ENCODE data around the gene TTC23. TPM values are rescaled to one million over a fixed set of nuclear protein-coding genes. Genes with fewer than 3 reads are reported as not detected.
A peak's percentile ranks its signal among the peaks of the same experiment; 100 is the strongest.

The TTC23 gene
- total RNA-seq, 1 experiment from 2014 or later, result 43.1 TPM

GRCh38 chr15:99137111-99137546, 112.3 kb downstream of the TTC23 start:
- Histone ChIP-seq H3K9me3 (replicated peaks) (no peaks in the 10 kb centered on the region), H3K27ac (no peak overlapping the region), H3K4me3 (no peak overlapping the region), H3K27me3 (no peaks in the 10 kb centered on the region), H3K4me1 (peaks cover 10% of the 10 kb centered on the region; the same call in 1 of the 2 replicates), H3K36me3 (peaks cover 21% of the 10 kb centered on the region)
- DNase-seq, result no peak

GRCh38 chr15:99135194-99135593, 114.2 kb downstream of the TTC23 start:
- Histone ChIP-seq H3K36me3 (peaks cover 37% of the 10 kb centered on the region), H3K27me3 (no peaks in the 10 kb centered on the region), H3K4me3 (no peak overlapping the region), H3K4me1 (peaks cover 10% of the 10 kb centered on the region; the same call in 1 of the 2 replicates), H3K9me3 (replicated peaks) (no peaks in the 10 kb centered on the region), H3K27ac (no peak overlapping the region)
- DNase-seq, result no peak

GRCh38 chr15:99134317-99134821, 115.0 kb downstream of the TTC23 start:
- no peaks in the 10 kb centered on the region for H3K9me3 ChIP-seq (replicated peaks)
- peaks cover 10% of the 10 kb centered on the region; the same call in 1 of the 2 replicates for H3K4me1 ChIP-seq
- DNase-seq, result no peak
- no peak overlapping the region for H3K27ac ChIP-seq
- H3K4me3 ChIP-seq, result no peak overlapping the region
- H3K36me3 ChIP-seq, result peaks cover 45% of the 10 kb centered on the region
- no peaks in the 10 kb centered on the region for H3K27me3 ChIP-seq

- Histone ChIP-seq H3K9me3 (replicated peaks) (no peaks in the 10 kb centered on the region), H3K36me3 (peaks cover 60% of the 10 kb centered on the region), H3K27ac (no peak overlapping the region), H3K27me3 (no peaks in the 10 kb centered on the region), H3K4me1 (peaks cover 10% of the 10 kb centered on the region; the same call in 1 of the 2 replicates), H3K4me3 (no peak overlapping the region)
- DNase-seq, result no peak
These were observed 116.6 kb downstream of the TTC23 start for GRCh38 chr15:99132634-99133287.

- DNase-seq, result no peak
- no peaks in the 10 kb centered on the region for H3K27me3 ChIP-seq
- no peaks in the 10 kb centered on the region for H3K9me3 ChIP-seq (replicated peaks)
- no peak overlapping the region for H3K27ac ChIP-seq
- H3K36me3 ChIP-seq, result peaks cover 60% of the 10 kb centered on the region
- H3K4me3 ChIP-seq, result no peak overlapping the region
- H3K4me1 ChIP-seq, result peaks cover 10% of the 10 kb centered on the region; the same call in 1 of the 2 replicates
These were observed 117.3 kb downstream of the TTC23 start for GRCh38 chr15:99132122-99132521.

GRCh38 chr15:99131441-99132023, 117.8 kb downstream of the TTC23 start:
- peaks cover 10% of the 10 kb centered on the region; the same call in 1 of the 2 replicates for H3K4me1 ChIP-seq
- peaks cover 56% of the 10 kb centered on the region for H3K36me3 ChIP-seq
- no peaks in the 10 kb centered on the region for H3K27me3 ChIP-seq
- H3K27ac ChIP-seq, result no peak overlapping the region
- no peak for DNase-seq
- no peak overlapping the region for H3K4me3 ChIP-seq
- no peaks in the 10 kb centered on the region for H3K9me3 ChIP-seq (replicated peaks)

GRCh38 chr15:99130765-99131440, 118.5 kb downstream of the TTC23 start:
- peaks cover 15% of the 10 kb centered on the region; the same call in 1 of the 2 replicates for H3K4me1 ChIP-seq
- H3K4me3 ChIP-seq, result no peak overlapping the region
- no peaks in the 10 kb centered on the region for H3K27me3 ChIP-seq
- H3K36me3 ChIP-seq, result peaks cover 55% of the 10 kb centered on the region
- H3K9me3 ChIP-seq (replicated peaks), result no peaks in the 10 kb centered on the region
- no peak overlapping the region for H3K27ac ChIP-seq
- DNase-seq, result no peak

- peaks cover 55% of the 10 kb centered on the region for H3K36me3 ChIP-seq
- no peak overlapping the region for H3K27ac ChIP-seq
- peaks cover 15% of the 10 kb centered on the region; the same call in 1 of the 2 replicates for H3K4me1 ChIP-seq
- no peak overlapping the region for H3K4me3 ChIP-seq
- H3K27me3 ChIP-seq, result no peaks in the 10 kb centered on the region
- H3K9me3 ChIP-seq (replicated peaks), result no peaks in the 10 kb centered on the region
- no peak for DNase-seq
These were observed 119.1 kb downstream of the TTC23 start for GRCh38 chr15:99130314-99130713.

GRCh38 chr15:99129644-99130043, 119.7 kb downstream of the TTC23 start:
- Histone ChIP-seq H3K4me1 (peaks cover 19% of the 10 kb centered on the region), H3K4me3 (no peak overlapping the region), H3K27ac (no peak overlapping the region), H3K36me3 (peaks cover 55% of the 10 kb centered on the region), H3K27me3 (no peaks in the 10 kb centered on the region), H3K9me3 (replicated peaks) (no peaks in the 10 kb centered on the region)
- DNase-seq, result no peak

GRCh38 chr15:99128411-99128810, 121.0 kb downstream of the TTC23 start:
- Histone ChIP-seq H3K4me1 (peaks cover 24% of the 10 kb centered on the region), H3K27me3 (no peaks in the 10 kb centered on the region), H3K27ac (no peak overlapping the region), H3K36me3 (peaks cover 53% of the 10 kb centered on the region), H3K4me3 (no peak overlapping the region), H3K9me3 (replicated peaks) (no peaks in the 10 kb centered on the region)
- no peak for DNase-seq

- peaks cover 24% of the 10 kb centered on the region for H3K4me1 ChIP-seq
- DNase-seq, result no peak
- no peak overlapping the region for H3K27ac ChIP-seq
- H3K4me3 ChIP-seq, result no peak overlapping the region
- H3K27me3 ChIP-seq, result no peaks in the 10 kb centered on the region
- peaks cover 48% of the 10 kb centered on the region for H3K36me3 ChIP-seq
- H3K9me3 ChIP-seq (replicated peaks), result no peaks in the 10 kb centered on the region
These were observed 121.6 kb downstream of the TTC23 start for GRCh38 chr15:99127773-99128172.

GRCh38 chr15:99126930-99127329, 122.5 kb downstream of the TTC23 start:
- Histone ChIP-seq H3K4me3 (no peak overlapping the region), H3K9me3 (replicated peaks) (no peaks in the 10 kb centered on the region), H3K36me3 (peaks cover 41% of the 10 kb centered on the region), H3K27ac (no peak overlapping the region), H3K27me3 (no peaks in the 10 kb centered on the region), H3K4me1 (peaks cover 24% of the 10 kb centered on the region)
- no peak for DNase-seq

GRCh38 chr15:99126131-99126588, 123.2 kb downstream of the TTC23 start:
- Histone ChIP-seq H3K9me3 (replicated peaks) (no peaks in the 10 kb centered on the region), H3K27ac (no peak overlapping the region), H3K4me1 (peaks cover 24% of the 10 kb centered on the region), H3K4me3 (no peak overlapping the region), H3K27me3 (no peaks in the 10 kb centered on the region), H3K36me3 (peaks cover 35% of the 10 kb centered on the region)
- DNase-seq, result no peak

- H3K36me3 ChIP-seq, result peaks cover 27% of the 10 kb centered on the region
- H3K27me3 ChIP-seq, result no peaks in the 10 kb centered on the region
- no peak overlapping the region for H3K4me3 ChIP-seq
- no peaks in the 10 kb centered on the region for H3K9me3 ChIP-seq (replicated peaks)
- H3K4me1 ChIP-seq, result peaks cover 24% of the 10 kb centered on the region
- peak overlapping the region; percentile 74 for H3K27ac ChIP-seq
- DNase-seq, result no peak
These were observed 124.1 kb downstream of the TTC23 start for GRCh38 chr15:99125061-99125891.

All from SJCRH30 (cell line).